Fibroblast of peridontal ligament (primary cell): ENCODE results near the gene FBXO38.

Source experiments
- DNase-seq: peaks from one replicate; pipeline ENCODE4 v3.0.0-alpha.2; 2010; ENCODE audit errors: extremely low read depth

Gene FBXO38

DNA sequence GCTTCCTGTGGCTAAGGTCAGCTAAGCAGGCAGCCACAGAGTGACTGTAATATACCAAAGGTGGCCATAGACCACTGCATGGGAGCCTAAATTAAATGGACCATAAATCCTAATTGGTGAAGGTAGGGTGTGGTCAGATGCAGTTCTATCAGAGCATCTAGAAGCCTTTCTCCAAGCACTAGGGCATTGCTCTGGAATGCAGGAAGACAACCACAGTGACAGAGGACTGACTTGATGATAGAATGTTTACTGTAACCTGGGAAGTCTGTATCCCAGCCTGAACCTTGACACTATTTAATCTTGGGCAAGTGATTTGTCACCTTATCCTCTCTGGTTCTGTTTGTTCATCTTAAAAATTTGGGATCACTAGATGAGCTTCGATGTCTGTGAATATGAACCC is 2.3 kb downstream of the FBXO38 start:
- no peak for DNase-seq

DNA sequence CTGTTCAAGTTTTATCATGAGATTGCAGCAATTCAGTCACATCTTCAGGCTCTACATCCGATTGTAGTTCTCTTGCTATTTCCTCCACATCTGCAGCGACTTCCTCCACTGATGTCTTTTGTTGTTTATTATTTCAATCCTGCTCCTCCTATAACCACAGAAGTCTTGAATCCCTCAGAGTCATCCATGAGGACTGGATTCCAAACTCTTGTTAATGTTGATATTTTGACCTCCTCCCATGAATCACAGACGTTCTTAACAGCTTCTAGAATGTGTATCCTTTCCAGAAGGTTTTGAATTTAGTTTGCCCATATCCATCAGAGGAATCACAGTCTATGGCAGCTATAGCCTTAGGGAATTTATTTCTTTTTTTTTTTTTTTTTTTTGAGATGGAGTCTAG is 3.6 kb downstream of the FBXO38 start:
- peak; percentile 90 for DNase-seq

DNA sequence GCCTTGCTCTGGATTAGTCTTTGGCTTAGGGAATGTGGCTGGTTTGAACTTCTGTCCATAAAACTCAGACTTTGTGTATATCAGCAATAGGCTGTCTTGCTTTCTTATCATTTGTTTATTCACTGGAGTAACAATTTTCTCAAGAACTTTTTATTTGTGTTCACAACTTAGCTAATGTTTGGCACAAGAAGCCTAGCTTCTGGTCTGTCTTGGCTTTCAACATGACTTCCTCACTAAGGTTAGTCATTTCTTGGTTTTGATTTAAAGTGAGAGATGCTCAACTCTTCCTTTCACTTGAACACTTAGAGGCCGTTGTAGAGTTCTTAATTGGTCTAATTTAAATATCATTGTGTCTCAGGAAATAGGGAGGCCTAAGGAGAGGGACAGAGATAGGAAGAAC is 4.9 kb downstream of the FBXO38 start:
- DNase-seq = peak; percentile 28

DNA sequence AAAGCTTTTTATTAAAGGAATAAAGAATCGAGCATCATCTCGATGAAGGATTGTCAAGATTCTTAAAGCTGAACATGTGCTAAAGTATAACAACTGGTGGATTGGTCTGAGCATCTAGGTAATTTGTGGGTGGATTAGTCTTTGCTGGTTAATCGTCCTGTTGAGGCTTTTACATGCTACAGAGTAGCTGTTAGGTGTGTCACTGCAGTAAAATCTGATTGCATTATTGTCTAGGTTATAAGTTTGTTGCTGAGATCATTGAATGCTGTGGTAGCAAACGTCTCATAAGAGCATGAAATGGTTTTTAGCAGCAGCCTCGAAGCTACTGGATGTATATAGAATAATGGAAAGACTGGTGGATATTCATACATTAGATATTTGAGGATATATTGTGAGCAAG is 7.2 kb downstream of the FBXO38 start:
- DNase-seq = no peak

DNA sequence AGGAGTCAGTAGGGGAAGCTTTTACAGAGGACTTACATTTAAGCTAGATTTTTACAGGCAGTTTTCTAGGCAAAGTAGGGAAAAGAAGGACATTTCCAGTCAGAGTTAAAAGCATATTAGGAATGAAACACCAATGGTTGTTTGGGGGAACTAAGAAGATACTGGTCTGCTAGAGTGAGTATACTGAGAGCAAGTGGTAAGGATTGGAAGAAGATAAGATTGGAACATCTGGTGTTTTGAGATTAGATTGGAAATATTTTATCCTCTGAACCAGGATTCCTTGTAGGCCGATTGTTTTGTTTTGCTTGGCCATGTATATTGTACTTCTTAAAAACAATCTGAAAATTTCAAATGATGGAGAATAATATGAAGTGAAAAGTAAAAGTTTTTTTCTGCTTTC is 7.7 kb downstream of the FBXO38 start:
- DNase-seq = peak; percentile 29

DNA sequence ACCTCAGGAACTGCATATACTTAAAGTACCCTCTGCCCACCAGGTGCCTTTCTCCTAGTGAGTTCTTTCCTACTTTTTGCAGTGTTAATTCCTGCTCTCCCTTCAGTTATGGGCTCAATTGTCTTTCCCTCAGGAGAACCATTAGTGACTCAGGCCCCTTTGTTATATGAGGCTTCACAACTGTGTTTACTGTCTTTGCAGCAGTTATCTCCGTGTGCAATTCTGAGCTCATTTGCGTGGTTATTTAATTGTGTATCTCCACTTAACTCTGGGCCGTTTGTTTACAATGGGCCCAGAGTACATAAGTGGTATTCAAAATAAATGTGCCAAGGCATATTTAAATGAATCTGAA is 9.6 kb downstream of the FBXO38 start:
- no peak for DNase-seq

DNA sequence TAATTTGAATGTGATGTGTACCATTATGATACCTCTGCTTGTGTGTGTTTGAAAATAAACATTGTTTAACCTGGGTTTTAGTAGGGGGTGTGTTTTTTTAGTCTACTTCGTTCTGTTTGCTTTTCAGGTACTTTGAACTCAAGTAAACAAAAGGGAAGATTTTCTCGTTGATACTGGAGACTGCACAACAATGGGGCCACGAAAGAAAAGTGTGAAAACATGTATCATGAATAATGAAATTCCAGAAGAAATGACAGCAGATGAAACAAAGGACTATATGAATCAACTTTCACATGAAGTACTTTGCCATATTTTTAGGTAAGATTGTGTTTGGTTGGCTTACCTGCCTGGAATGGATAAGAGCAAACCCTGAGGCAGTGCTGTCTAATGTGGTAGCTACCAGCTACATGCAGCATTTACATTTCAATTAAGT is 10.8 kb downstream of the FBXO38 start:
- DNase-seq = no peak

DNA sequence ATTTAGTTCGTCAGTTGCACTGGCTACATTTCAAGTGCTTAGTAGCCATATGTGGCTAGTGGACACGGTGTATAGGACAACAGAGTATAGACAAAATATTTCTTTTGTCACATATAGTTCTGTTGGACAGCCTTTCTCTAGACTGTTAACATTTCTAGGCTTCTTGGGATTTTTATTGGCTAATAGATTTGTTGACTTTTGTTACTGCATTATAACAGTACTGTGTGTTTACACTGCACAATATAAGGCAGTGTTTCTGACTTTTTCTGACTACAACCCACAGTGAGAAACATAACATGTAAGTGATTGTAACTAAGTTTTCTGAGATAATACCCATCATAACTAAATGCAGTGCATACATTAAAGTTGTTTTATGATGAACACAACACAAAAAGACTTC is 11.3 kb downstream of the FBXO38 start:
- DNase-seq = no peak

DNA sequence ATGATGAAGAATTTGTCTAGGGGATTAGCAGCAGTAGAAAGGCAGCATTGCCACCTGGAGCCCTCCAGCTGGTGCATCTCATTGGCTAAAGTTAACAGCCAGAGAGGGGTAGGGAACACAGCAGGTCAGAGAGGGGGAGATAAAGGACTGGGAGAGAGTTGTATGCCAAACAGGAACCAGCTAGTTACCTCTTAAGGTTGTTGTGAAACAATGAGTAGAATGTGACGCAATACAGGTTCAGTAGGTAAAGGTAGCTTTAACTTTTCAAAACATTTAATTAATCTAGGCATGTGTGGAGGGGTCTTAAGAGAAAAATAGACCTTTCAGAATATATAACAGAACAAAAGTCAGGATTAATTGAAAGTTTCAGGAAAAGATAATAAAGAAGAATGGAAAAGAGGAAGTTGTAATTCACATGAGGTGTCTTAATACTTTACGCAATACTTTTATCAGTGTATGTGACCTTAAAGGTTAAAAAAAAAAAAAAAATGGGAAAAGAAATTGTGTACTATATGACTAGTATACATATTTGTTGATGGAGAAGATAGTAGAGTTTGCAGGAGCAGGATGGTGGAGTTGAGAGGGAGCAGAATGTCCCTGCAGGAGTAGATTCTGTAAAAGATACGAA is 14.3 kb downstream of the FBXO38 start:
- no peak for DNase-seq

DNA sequence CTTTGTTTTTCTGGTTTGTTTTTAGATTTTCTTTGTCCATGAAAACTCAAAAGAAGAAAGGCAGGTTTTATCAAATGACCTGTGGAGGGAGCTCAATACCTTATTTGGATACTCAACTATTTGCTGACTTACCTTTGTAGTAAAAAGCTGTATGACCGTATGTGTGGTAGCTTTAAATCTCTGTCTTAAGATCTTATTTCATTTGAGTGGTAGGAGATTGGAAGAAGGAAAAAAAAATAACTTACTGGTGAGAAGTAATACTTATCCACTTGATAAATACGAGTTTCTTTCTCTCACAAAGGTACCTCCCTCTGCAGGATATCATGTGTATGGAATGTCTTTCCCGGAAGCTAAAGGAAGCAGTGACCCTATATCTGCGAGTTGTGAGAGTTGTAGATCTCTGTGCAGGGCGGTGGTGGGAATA is 15.0 kb downstream of the FBXO38 start:
- no peak for DNase-seq

DNA sequence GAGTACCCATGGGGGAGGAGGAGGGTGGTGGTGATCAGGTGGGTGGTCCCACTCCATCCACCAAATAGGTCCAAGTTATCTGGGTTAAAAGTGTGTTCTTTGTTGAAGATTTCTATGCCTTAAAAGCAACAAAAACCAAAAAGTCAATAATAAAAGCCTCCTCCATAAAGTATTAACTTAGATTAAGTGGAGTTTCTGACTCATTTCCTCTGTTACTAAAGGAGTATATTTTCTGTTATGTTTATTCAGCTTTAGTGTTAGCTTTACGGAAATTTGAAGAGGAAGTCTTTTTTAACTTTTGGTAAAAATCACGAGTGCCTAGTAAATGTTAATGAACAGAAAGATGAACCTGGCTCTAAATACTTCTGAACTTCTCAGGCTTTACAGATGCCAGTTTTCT is 17.8 kb downstream of the FBXO38 start:
- DNase-seq = no peak

DNA sequence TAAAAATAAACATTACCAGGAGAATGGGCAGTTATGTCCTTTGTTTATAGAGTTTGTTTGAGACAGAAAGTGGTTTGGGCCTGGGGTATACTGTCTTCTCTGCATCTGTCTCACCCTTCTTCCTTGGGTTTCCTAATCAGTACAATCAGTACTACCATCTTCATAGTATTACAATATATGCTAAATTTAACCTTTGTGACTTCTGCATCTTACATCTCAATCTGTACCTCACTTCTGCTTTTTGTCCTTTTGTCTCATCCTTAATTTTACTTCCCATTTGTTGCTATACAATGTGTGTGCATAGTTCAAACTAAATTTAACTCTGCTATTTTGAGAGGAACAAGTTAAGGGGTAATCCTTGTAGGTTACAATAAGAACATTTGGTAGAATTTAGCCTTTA is 19.6 kb downstream of the FBXO38 start:
- no peak for DNase-seq

DNA sequence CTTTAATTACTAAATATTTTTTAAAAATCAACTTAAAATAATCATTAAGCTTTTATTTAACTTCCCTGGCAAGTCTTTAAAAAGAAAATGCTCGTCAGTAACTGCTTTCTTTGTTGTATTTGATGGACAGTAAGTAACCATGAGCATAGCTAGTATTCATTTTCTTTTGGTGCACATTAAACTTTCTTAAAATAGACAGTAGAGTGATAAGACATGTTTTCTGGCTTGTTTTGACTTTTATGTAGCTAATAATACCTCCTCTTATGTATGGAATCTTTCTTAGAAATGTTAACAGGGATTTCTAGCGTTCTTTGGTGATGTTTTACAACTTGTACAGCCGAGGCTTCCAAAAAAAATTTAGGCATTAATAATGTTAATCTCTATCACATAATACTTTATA is 22.6 kb downstream of the FBXO38 start:
- no peak for DNase-seq

DNA sequence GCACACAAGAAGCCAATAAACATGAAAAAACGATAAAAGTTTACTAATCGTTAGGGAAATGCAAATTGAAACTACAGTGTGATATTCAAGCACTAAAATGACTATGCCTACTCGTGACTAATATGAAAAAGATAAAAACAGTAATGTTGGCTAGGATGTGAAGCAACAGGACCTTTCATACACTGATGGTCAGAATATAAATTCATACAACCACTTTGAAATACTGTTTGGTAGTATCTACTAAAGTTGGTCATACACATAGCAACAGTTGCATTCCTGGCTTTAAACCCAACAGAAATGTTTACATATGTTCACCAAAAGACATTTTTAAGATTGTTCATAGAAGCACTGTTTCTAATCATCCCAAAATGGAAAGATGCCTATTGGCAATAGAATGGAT is 24.3 kb downstream of the FBXO38 start:
- peak; percentile 93 for DNase-seq

DNA sequence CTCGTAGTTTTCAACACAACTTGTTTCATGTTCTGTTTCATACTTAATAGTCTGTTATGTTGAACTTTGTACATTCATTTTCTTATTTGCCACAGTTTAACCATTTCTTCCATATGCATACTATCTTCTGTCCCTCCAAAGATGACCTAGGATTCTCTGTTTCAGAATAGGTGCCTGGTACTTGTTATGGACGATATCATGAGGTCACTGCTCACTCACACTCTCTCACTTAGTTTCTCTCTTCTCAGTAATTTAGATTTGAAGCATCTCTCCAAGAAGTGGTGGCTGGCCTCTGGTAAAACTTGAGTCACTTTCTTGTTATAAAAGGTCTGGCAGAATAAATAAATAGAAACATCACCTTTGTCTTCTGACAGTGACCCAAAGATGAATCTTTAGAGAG is 28.4 kb downstream of the FBXO38 start:
- DNase-seq = no peak

DNA sequence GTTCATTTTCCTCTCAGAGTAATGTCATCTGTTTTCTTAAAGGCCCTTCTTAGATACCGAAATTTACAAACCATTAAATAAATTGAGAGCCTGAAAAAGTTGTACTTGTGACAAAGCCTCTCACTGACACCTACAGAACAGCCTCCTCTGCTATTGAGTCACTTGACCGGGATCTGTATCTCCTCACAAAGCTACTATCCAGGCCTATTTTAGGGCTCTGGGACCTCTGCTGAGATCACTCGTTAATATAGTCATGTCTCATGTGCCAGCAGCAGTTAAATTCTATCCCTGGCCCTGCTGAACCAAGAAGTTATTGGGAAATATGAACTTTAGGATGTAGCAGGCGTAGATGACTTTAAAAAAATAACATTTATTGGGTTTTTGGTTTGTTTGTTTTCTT is 31.1 kb downstream of the FBXO38 start:
- no peak for DNase-seq

DNA sequence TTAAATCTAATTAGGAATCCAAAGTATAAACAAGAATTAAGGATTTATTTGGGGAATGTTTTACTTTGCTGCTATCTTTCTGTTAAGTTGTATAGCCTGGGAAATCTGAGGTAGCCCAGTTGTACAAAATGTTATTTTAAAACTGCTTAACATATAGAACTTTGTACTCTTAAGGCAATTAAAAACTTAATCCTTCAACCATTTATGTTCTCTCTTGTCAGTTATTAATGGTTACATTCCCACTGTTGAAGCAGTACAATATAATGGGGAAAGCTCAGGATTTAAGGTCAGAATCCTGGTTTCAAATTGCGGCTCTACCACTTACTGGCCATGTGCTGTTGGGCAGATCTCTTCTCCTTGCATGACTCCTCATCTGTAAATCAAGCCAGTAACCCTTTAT is 32.7 kb downstream of the FBXO38 start:
- DNase-seq = no peak

DNA sequence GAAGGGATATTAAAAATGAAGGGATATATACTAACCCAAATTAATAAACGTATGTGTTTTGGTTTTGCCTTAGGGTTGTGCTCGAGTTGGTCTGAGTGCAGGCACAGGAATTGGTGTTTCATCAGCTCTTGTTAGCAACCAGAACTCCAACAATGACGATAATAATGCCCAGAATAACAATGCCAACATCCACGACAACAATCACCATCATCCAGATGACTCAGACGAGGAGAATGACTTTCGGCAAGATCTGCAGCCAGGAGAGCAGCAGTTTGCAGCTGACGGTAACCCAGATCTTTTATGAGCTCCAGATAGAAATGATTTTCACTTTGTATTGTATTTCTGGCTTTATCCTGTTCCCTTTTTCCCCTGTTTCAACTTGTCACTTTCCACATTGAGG is 33.2 kb downstream of the FBXO38 start:
- DNase-seq = peak; percentile 21

DNA sequence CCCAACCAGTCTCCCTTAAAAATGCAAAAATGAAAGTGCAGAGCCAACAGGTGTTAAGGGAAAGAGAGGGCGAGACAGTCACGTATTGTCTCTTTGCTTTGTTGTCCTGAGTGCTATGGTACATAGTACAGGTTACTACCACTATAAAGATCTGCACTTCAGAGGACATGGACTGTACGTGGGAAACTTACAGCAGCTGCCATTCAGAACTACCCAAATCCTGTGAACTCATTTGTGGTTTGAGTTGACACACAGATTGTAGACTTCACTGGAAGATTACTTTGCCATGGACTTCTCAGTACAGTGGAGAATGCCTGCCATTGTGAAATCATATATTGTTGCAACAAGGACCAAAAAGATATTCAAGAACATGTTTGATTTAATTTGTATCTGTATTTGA is 34.8 kb downstream of the FBXO38 start:
- peak; percentile 39 for DNase-seq

DNA sequence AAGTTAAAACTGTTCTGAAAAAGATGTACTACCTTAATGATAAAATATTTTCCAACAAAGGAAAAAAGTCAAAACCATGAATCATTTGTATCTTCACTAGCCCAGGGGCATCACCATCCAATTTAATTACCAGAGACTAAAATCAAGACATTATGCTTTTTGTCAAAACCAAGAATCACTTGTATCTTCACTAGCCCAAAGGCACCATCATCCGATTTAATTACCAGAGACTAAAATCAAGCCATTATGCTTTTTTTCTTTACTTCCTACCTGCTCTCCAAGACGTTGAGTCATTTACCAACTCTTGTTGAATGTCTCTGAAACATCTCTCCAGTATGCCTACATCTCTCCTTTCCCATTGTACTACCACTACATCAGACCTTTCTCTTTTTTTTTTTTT is 37.9 kb downstream of the FBXO38 start:
- DNase-seq = no peak

DNA sequence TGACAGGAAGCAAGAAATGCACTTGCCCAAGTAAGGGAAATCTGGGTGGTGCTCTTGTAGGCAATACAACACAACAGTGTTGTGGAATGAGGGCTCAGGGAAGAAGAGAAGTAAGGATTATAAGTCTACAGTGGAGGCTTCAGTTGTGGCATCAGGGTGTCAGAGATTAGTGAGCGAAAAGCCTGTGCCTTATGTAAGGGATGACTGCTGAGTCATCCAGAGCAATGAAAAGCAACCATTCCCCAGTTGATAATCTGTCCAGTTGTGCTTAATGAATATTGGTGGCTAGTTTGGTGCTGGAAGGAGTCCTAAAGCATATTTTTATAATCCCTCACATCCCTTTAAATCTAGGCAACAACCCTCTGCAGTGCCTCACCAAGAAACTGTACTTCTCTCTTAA is 42.0 kb downstream of the FBXO38 start:
- no peak for DNase-seq

DNA sequence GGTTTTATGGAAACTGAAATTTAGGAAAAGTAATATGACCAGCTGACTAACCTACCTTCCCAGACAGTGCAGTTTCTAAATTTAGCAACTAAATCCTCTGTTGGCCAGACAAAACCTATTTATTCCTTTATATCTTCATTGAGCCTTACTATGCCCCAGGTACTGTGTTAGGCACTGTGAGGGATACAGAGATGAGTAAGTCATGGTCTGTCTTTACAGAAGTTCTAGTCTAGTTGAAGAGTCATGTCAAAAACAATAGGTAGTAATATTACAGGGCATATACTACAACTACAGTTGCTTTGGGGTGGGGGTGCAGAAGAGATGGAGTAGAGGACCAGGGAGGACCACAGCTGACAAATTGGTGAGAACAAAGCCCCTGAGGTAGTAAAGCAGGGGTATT is 42.8 kb downstream of the FBXO38 start:
- no peak for DNase-seq

DNA sequence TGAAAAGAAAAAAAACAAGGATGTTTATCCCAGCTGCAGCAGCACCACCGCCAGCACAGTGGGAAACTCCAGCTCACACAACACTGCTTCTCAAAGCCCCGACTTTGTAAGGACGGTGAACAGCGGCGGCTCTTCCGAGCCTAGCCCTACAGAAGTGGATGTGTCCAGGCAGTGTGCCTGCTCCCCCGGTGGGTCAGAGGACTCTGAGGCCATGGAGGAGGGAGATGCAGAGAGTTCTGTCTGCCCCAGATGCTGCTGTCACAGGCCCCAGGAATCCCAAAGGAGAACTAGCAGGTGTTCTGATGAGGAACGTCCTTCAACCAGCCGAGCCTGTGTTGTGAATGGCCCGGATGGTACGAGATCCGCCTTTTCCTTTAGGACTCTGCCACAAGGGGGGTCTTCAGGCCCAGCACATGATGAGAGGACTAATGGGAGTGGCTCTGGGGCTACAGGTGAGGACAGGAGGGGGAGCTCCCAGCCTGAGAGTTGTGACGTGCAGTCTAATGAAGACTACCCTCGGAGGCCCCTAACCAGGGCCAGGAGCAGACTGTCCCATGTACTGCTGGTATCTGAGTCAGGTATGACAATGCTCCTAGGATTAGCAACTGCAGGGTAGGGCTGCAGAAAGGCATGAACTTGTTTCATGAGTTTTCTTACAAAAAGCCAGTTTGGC is 43.7 kb downstream of the FBXO38 start:
- DNase-seq = no peak

DNA sequence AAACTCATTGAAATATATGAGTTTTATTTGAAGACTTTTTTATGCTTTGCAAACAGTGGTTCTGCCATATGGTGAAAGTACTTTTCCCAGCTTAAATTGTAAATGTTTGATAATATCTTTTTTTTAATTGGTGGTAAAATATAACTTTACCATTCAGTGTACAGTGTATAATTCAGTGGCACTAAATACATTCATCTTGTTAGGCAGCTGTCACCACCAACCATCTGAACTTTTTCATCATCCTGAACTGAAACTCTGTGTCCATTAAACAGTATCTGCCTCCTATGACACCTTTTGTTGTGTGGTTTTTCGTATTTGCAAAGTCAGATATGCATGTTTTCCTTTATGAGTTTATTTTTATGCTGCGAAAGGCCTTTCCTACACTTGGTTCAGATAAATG is 45.1 kb downstream of the FBXO38 start:
- no peak for DNase-seq
